Sciatic nerve (tissue), 2 donors: Measurements from ENCODE around the gene FUT1. TPM values are rescaled to one million over a fixed set of nuclear protein-coding genes. Genes with fewer than 3 reads are reported as not detected.
"Not testable (repeated sequence)": the region's sequence is repeated elsewhere in the genome, so short reads cannot be mapped to it uniquely, and the experiment has no call there.

Experiments
- ATAC-seq: fragments of 200-7000 bp; cut with Tn5 transposase; one replicate; pipeline ENCODE4 v1.9.1; 2020; ENCODE audit warnings: mild to moderate bottlenecking, moderate library complexity
- DNase-seq: peaks from one replicate; pipeline ENCODE4 v3.0.0-alpha.2; 2020; ENCODE audit warnings: low spot score
- intact Hi-C: fragments of 100-400 bp; cut with DNase I; formaldehyde crosslinking; loops from one replicate; pipeline ENCODE4 v1.14.2; 2022
- total RNA-seq: library from RNA; stranded (reverse); fragmentation: NEBNext Ultra II Directional; extraction: Animal tissue kit (Norgen Biotek cat#: 25700); gene quantifications from one replicate; pipeline ENCODE4 v1.2.1, GENCODE V29; 2021
- donor health status: DM: no; HTN: no; CAD: no.
- donor health status: DM: no; HTN: no; CAD: no.

The FUT1 gene
- total RNA-seq, 1 donor from 2014 or later, result 3.6 TPM

DNA sequence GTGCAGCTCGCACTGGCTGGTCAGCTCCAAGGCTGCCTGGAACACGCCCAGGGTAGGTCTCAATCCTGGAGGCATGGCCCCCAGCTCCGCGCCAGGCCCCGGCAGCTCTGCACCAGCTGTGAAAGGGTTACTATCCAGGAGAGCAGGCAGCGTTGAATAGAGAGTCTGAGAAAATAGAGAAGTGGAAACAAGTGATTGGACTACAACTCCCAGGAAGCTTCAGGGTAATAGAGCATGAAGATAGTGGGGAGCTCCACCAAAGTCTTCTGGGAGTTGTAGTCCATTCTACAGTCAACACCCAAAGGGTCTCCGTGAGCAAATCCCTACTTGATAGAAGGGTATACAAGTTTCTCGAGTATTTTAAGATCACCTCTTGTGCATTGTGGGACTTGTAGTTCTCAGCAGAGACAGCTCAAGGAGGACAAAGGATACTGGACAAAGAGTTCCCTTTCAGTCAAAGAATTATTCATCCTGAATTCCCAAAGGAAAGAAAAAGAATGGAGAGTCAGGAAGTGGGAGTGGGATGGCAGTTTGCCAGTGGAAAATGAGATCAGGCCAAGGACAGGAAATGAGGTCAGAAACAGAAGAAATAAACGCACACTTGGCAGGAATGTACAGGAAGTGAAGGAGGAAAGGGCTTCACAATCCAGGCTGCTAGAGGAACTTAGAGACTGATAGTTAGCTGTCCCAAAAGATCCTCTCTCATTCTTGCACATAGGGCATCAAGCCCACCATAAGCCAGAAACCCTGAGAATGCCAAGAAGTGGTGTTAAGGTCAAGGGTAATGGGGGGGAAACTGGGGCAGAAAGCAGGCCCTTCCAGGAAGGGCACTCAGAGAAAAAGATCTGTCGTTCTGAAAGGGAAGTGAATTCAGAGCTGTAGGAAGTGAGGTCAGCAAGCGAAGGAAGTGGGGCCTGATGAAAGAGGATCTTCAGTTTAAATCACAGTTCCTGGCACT, 27.4 kb downstream of the FUT1 start:
- DNase-seq, result peak; percentile 80
- peak; percentile 30 for ATAC-seq
- intact Hi-C loops, result no loop called here

- DNase-seq (no peak), ATAC-seq (no peak)
- intact Hi-C loops, result no loop called here
These were observed 30.2 kb downstream of the FUT1 start for GRCh38 chr19:48722196-48722708.

GRCh38 chr19:48720613-48721296, 31.7 kb downstream of the FUT1 start:
- intact Hi-C loops, result no loop called here

DNA sequence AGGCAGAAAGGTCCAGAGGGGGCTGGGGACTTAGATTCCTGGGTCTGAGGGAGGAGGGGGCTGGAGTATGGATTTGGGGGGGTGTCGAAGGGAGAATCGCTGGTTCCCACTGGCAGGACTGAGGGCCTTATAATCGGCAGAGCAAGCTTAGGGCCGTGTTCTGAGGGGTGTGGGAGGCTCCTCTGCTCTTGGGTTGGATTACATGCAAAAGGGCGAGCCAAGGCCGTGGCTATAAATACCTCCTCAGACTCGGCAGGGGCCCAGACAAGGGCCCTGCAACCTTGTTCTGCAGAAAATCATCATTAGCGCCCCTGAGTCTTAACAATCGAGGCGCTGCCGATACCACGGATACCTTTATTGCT, 32.2 kb downstream of the FUT1 start:
- peak; percentile 0 for ATAC-seq
- DNase-seq, result no peak
- intact Hi-C loops, result no loop called here

More at GRCh38 chr19:48720613-48721296, 31.7 kb downstream of the FUT1 start:
- peak; percentile 92 for ATAC-seq
- DNase-seq, result peak; percentile 99

DNA sequence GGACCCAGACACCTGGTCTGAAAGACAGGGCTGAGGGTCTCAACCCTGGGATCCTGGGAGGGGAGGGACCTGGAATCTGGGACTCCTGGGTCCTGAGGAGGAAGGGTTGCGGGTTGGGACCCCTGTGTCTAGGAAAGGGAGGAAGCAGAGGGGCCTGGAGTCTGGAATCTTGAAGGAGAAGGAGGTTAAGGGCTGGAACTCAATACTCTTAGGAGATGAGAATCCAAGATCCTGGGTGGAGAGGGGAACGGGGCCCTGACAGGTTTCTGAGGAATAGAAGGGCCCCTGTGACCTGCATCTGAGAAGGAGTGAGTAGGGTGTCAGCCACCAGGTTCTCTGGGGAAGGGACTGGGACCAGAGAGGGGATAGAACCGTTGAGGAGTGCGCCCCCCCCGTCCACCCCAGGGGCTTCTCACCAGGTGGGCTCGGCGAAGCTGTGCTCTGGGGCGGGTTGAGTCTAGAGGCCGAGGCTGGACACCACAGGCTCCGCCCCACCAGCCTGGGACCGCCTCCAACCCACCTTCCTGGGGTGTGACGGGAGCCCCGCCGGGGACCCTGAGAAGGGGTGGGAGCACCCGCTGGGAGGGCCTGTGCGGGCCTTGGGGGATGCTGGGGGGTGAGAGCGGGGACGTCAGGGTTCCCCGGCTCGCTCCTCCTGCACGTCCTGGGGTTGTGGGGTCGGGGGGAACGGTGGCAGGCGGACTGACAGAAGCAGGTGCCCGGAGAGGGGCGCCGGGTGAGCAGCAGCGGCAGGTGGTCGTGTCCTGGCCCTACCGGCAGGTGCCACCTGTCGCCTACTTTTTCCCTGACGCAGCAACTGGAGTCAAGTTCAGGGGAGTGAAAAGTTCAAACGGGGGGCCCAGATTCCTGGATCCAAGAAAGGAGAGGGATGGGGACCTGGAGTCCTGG, 32.9 kb downstream of the FUT1 start, which contains the start of gene MAMSTR:
TSS of gene MAMSTR (minus strand) at position 463 of the 909 bp plus-strand sequence. CDS start 694 bp downstream, outside the sequence.
- intact Hi-C loops, result no loop called here
- ATAC-seq (no peak), DNase-seq (peak; percentile 70)

GRCh38 chr19:48718711-48719231, 33.7 kb downstream of the FUT1 start:
- intact Hi-C loops, result no loop called here
- ATAC-seq (no peak), DNase-seq (no peak)

DNA sequence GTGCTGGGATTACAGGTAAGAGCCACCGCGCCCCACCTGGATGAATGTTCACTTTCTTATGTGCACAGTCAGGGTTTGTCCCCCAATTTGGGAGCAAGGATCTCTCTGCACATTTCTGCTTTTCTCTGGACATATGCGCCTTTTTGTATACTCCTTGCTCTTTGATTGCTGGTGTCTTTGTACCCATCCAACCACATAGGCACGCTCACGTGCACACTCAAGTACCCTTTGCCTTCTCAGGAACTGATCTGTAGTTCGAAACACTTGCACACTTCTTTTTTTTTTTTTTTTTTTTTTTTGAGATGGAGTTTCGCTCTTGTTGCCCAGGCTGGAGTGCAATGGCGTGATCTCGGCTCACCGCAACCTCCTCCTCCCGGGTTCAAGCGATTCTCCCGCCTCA, 34.3 kb downstream of the FUT1 start:
- intact Hi-C loops, DNase-seq, ATAC-seq: not testable (repeated sequence)

DNA sequence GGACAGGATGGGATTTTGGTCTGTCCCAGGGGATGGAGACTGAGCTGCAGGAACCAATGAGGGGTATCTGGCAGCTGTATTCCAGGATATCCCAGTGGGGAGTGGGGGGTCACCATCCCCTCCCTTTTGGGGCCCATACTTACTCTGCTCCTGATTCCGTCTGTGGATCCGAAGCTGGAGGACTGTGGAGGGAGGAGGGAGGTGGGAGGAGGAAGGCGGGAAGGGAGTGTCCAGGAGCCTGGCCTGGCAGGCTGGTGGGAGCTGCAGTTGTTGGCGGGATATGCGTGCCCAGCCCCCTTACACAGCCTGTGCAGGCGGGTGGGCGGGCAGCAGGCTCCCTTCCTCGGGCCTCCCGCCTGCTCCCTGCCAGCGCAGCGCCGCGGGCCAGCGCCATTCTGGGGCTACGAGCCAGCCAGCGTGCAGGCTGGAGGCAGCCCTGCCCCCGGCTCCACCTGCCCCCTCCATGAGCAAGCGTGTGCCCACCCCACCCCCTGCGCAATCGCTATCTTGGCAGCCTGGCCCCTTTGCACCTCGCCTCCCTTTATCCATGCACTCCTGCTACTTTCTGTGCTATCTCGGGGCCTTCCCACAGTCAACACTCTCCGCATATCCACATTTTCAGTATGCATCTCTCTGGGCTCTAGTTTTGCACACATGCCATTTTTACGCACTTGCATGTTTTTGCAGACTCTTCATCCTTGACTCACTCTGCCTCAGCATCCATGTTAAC, 35.7 kb downstream of the FUT1 start:
- DNase-seq (peak; percentile 77), ATAC-seq (peak; percentile 0)
- intact Hi-C loops, result no loop called here

DNA sequence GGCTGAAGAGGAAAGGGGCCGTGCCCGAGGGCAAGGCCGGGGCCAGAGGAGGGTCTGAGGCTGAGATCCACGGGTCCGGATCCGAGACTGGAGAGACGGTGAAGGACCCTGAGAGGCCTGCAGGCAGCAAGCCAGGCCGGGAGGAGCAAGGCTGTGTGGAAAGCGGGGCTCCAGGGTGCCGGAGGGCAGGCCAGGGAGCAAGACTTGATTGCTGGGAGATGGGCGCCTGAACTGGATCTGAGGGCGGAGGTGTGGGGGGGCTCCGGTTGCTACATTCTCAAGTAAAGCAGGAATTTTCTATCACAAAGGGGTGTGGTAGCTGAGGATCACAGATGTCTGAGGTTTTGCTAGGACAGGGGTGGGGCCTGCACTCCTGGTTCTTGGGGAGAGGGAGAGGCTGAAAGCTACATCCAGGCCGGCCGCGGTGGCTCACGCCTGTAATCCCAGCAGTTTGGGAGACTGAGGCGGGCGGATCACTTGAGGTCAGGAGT, 36.7 kb downstream of the FUT1 start:
- DNase-seq, result no peak
- intact Hi-C loops, result no loop called here
- ATAC-seq, result peak; percentile 3

DNA sequence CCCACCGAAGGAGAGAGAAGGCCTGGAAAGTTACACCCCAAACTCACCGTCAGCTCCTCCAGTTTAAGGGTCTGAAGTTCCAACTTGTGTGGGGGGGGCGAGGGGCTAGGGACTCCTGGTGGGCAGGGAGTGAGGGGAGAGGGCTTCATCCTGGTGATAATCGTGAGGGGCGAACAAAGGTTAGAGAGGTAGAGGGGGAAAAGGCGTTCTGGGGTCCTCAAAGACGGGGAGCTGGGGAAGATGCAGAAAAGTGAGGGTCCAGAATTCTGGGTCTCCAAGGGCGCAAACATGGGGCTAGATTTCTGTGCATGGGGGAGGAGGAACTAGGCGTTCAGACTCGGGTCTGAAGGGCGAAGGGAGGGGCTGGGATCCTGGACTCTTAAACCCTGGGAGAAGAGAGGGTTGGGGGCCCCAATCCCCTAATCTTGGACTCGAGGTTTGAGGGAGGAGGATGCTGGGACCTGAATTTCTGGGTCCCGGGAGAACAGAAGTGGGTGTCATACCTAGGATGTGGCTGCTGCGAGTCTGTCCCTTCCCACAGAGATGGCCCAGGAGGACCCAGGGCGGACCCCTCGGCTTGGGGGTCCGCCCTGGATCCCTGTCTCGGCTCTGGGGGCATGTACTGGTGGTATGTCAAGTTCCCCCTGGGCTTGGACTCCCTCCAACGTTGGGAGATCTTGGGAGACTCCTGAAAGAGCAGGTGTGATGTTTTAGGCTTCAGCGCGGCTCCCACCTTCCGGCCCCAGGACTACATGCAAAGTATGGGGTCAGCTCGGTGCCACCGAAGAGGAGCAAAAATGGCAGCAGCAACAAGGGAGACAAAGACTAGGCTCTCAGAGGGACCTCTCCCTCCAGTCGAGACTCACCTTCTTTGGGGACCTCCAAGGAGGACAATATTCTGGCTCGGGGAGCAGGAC, 37.4 kb downstream of the FUT1 start:
- intact Hi-C loops, result no loop called here
- ATAC-seq, result no peak
- DNase-seq, result peak; percentile 69

- intact Hi-C loops, result no loop called here
- DNase-seq, result peak; percentile 99
- ATAC-seq, result peak; percentile 92
These were observed 38.3 kb downstream of the FUT1 start for GRCh38 chr19:48713864-48714755.

DNA sequence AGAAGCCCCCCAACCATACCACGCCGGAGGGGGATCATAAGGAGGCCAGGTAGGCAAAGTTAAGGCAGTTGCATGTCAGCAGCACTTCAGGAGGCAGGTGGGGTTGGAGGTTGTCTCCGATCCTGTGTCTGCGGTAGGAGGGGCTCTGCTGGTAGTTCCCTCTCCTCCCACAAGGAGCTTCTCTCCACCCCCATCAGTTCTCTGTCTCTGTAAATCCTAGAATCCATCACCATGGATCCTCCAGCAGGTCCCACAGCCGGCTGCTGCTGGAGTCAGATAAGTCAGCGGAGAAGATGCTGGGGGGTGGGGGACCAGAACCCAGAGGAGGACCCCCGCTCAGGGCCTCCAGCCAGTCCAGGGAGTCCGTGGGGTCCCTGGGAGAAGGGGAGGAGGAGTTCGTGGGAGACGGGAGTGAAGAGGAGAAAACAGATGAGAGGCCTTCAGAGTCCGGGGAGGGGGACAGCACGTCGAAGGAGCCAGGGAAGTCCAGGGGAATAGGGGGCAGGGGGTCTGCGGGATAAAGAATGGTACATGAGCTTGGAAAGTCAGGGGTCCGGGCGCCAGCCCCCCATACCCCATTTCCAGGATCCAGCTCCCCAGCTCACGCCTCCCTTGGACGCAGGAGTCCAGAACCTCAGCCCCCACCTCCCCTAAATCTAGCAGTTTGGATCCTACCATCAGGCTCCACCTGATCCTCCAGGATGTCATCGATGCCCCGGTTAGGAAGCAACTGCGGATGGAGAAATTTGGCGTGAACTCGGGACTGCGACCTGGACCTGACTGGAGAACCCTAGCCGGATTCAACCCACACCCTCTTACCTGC, 39.2 kb downstream of the FUT1 start:
- no peak for ATAC-seq
- DNase-seq, result no peak
- intact Hi-C loops, result no loop called here

DNA sequence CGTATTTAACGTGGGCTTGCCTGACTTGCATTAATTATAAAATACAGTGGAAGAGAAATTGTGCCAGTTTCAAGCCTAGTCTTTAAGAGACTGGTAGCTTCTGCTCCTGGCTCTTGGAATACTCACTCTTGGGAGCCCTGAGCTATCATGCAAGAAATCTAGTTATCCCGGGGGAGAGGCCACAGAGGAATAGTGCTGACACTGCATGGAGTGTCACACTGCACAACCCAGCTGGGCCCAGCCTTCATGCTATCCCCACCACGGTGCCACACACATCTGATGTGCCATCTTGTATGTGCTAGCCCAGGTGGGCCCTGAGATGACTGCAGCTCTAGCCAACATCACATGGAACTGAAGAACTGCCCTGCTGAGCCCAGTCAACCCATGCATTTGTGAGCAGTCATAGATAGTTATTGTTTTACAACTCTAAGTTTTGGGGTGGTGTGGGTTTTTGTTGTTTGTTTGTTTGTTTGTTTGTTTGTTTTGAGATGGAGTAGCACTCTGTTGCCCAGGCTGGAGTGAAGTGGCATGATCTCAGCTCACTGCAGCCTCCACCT, 41.3 kb downstream of the FUT1 start:
- intact Hi-C loops, result no loop called here

GRCh38 chr19:48708471-48708870, 44.0 kb downstream of the FUT1 start:
- DNase-seq, result no peak
- ATAC-seq, result no peak
- intact Hi-C loops, result no loop called here

More for the DNA sequence above, 41.3 kb downstream of the FUT1 start:
- DNase-seq, result no peak
- no peak for ATAC-seq

DNA sequence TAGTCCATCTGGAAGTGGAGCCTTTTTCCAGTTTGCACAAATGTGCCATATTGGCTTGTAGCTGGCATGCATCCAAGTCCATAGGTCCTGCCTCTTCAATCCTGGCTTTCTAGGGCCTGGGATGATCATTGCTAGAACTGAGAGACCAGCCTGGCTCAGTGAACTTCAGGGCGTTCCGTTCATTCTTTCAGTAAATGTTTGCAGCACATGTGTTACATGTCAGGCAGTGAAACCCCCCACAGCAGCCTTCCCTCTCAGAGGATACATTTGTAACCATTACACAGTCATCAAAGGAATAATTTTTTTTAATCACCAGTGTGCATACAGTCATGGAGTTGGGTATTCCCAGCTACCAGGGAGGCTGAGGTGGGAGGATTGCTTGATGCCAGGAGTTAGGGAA, 47.0 kb downstream of the FUT1 start:
- no peak for DNase-seq
- ATAC-seq, result no peak
- intact Hi-C loops, result no loop called here
